ENCODE data around the gene GALNT18.

GALNT18 gene

GRCh38 chr11:11588243-11588642 is 33.6 kb downstream of the GALNT18 start:
- H3K4me3 ChIP-seq (ENCODE audit: low read depth, low read length) = no peak overlapping the region
- H2AFZ ChIP-seq (ENCODE audit: low read length, unreplicated experiment) = no peak overlapping the region
- no peaks in the 10 kb centered on the region for H3K36me3 ChIP-seq (ENCODE audit: insufficient read depth, low read length)
- peaks cover 17% of the 10 kb centered on the region for H3K4me1 ChIP-seq (ENCODE audit: control insufficient read depth, insufficient read depth, low read length, unreplicated experiment)
- H3K27me3 ChIP-seq (ENCODE audit: insufficient read depth, low read length) = no peaks in the 10 kb centered on the region; the same call in 1 of the 2 replicates
- H3K27ac ChIP-seq (ENCODE audit: low read depth, low read length) = no peak overlapping the region
- H3K79me2 ChIP-seq (ENCODE audit: control insufficient read depth, insufficient read depth, low read length, unreplicated experiment) = no peaks in the 10 kb centered on the region

DNA sequence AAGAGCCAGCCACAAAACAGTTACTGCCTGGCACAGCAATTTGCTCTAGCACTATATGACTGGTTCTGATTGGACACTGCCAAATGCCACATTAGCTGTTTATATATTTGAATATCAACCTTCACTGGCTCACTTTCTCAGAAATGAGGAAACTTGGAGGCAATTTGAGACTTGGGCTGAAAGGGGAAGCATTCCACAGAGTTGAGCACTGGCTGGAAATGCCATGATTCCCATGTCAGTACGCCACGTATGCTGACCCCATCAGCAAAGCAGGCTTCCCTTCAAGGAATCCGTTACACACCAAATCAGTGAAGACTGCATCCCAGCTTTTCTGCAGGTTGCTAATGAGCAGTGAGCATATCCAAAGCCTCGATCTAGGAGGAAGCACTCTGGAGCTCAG is 34.7 kb downstream of the GALNT18 start:
- H3K4me3 ChIP-seq (ENCODE audit: low read depth, low read length) = no peak overlapping the region
- H3K27me3 ChIP-seq (ENCODE audit: insufficient read depth, low read length) = no peaks in the 10 kb centered on the region; the same call in 1 of the 2 replicates
- no peak overlapping the region for H2AFZ ChIP-seq (ENCODE audit: low read length, unreplicated experiment)
- no peaks in the 10 kb centered on the region for H3K36me3 ChIP-seq (ENCODE audit: insufficient read depth, low read length)
- no peak overlapping the region for H3K27ac ChIP-seq (ENCODE audit: low read depth, low read length)
- H3K4me1 ChIP-seq (ENCODE audit: control insufficient read depth, insufficient read depth, low read length, unreplicated experiment) = peaks cover 17% of the 10 kb centered on the region
- no peaks in the 10 kb centered on the region for H3K79me2 ChIP-seq (ENCODE audit: control insufficient read depth, insufficient read depth, low read length, unreplicated experiment)

DNA sequence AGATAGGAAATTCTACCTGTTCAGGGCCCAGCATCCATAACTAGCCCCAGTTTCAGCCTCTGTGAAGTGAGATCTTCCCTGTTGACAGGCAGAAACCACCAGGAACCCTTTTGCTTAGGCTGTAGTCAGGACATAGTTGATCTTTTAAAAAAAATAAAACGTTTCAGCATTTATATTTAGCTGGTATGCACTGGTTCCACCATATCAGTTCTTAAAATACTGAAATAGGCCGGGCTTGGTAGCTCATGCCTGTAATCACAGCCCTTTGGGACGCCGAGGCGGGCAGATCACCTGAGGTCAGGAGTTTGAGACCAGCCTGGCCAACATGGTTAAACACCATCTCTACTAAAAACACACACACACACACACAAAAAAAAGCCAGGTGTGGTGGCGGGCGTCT is 35.3 kb downstream of the GALNT18 start:
- H3K79me2 ChIP-seq (ENCODE audit: control insufficient read depth, insufficient read depth, low read length, unreplicated experiment) = no peaks in the 10 kb centered on the region
- no peaks in the 10 kb centered on the region for H3K27me3 ChIP-seq (ENCODE audit: insufficient read depth, low read length)
- H2AFZ ChIP-seq (ENCODE audit: low read length, unreplicated experiment) = no peak overlapping the region
- H3K4me3 ChIP-seq (ENCODE audit: low read depth, low read length) = no peak overlapping the region
- peaks cover 17% of the 10 kb centered on the region for H3K4me1 ChIP-seq (ENCODE audit: control insufficient read depth, insufficient read depth, low read length, unreplicated experiment)
- no peaks in the 10 kb centered on the region for H3K36me3 ChIP-seq (ENCODE audit: insufficient read depth, low read length)
- no peak overlapping the region for H3K27ac ChIP-seq (ENCODE audit: low read depth, low read length)

- H2AFZ ChIP-seq (ENCODE audit: low read length, unreplicated experiment) = peak overlapping the region; percentile 9
- no peaks in the 10 kb centered on the region for H3K27me3 ChIP-seq (ENCODE audit: insufficient read depth, low read length)
- H3K36me3 ChIP-seq (ENCODE audit: insufficient read depth, low read length) = no peaks in the 10 kb centered on the region
- H3K4me3 ChIP-seq (ENCODE audit: low read depth, low read length) = peak overlapping the region; percentile 54
- H3K27ac ChIP-seq (ENCODE audit: low read depth, low read length) = peak overlapping the region; percentile 64
- H3K4me1 ChIP-seq (ENCODE audit: control insufficient read depth, insufficient read depth, low read length, unreplicated experiment) = peaks cover 17% of the 10 kb centered on the region
- H3K79me2 ChIP-seq (ENCODE audit: control insufficient read depth, insufficient read depth, low read length, unreplicated experiment) = no peaks in the 10 kb centered on the region
Observed at GRCh38 chr11:11584937-11585336, 36.9 kb downstream of the GALNT18 start.

- Histone ChIP-seq H3K4me3 (ENCODE audit: low read depth, low read length) (peak overlapping the region; percentile 54), H3K27me3 (ENCODE audit: insufficient read depth, low read length) (no peaks in the 10 kb centered on the region), H3K27ac (ENCODE audit: low read depth, low read length) (peak overlapping the region; percentile 64), H3K36me3 (ENCODE audit: insufficient read depth, low read length) (no peaks in the 10 kb centered on the region), H3K4me1 (ENCODE audit: control insufficient read depth, insufficient read depth, low read length, unreplicated experiment) (peaks cover 17% of the 10 kb centered on the region), H2AFZ (ENCODE audit: low read length, unreplicated experiment) (peak overlapping the region; percentile 9), H3K79me2 (ENCODE audit: control insufficient read depth, insufficient read depth, low read length, unreplicated experiment) (no peaks in the 10 kb centered on the region)
Observed at GRCh38 chr11:11584530-11584810, 37.3 kb downstream of the GALNT18 start.

DNA sequence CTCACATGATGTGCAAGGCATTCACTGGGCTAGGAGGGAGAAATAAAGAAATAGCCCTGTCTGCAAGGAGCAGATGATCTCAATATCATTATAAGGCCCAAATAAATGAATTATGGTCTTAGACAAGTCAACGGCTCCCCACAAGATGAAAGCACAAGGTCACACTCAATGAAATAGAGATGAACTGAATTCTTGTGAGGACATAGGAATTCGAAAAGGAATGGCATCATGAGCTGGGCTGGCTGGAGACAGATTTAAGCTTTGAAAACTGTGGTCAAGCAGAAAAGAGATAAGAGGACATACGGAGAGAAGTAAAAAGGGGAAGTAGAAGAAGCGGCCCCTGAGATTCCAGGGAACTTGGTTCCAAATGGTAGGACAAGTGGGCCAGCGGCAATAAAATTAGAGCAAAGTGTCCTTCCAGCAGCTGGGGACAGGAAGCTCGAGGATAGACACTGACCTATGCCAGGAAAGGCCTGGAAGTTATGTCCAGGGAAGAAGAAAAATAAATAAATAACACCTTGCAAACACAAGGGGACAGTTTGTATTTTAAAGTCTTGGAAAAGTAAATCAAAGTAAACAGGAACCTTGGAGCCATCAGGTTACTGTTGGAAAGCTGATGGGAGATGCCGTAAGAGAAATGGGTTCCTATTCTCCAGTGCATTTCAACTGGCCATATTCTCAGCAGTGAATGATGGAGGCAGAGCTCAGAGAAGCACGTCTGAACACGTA is 37.8 kb downstream of the GALNT18 start:
- no peaks in the 10 kb centered on the region for H3K27me3 ChIP-seq (ENCODE audit: insufficient read depth, low read length)
- H3K4me1 ChIP-seq (ENCODE audit: control insufficient read depth, insufficient read depth, low read length, unreplicated experiment) = peaks cover 17% of the 10 kb centered on the region
- H2AFZ ChIP-seq (ENCODE audit: low read length, unreplicated experiment) = peak overlapping the region; percentile 9
- H3K27ac ChIP-seq (ENCODE audit: low read depth, low read length) = peak overlapping the region; percentile 64
- peak overlapping the region; percentile 54 for H3K4me3 ChIP-seq (ENCODE audit: low read depth, low read length)
- H3K36me3 ChIP-seq (ENCODE audit: insufficient read depth, low read length) = no peaks in the 10 kb centered on the region
- no peaks in the 10 kb centered on the region for H3K79me2 ChIP-seq (ENCODE audit: control insufficient read depth, insufficient read depth, low read length, unreplicated experiment)

DNA sequence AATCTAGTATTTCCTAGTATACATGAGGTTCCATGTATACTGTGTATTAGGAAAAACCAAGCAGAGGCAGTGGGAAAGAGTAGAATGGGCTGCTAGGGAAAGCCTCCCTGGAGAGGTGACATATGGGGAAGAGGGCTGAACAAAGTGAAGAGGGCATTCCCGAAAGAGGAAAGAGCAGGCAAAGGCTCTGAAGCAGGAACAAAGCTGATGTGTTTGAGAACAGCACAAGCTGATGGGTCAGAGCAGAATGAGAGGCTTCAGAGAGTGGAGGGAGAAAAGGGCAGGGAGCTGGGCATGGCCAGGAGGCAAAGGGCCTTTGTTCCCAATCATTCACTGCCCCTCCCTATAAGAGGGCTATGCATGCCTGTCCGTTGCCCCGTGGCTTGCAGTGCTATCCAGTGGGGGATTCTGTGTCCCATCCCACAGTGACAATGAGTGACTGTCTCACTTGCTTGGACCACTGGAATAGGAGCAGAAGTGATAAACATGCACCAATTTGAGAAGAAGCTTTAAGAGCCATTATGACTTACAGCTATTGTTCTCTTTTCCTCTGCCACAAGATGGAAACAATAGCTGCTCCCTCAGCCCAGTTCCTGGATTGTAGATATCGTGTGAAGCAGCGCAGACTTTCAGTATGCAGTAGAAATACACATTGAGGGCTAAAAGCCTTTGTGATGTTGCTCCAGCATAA is 39.6 kb downstream of the GALNT18 start:
- no peaks in the 10 kb centered on the region for H3K27me3 ChIP-seq (ENCODE audit: insufficient read depth, low read length)
- H2AFZ ChIP-seq (ENCODE audit: low read length, unreplicated experiment) = no peak overlapping the region
- H3K4me1 ChIP-seq (ENCODE audit: control insufficient read depth, insufficient read depth, low read length, unreplicated experiment) = peaks cover 22% of the 10 kb centered on the region
- no peak overlapping the region for H3K27ac ChIP-seq (ENCODE audit: low read depth, low read length)
- H3K79me2 ChIP-seq (ENCODE audit: control insufficient read depth, insufficient read depth, low read length, unreplicated experiment) = no peaks in the 10 kb centered on the region
- H3K36me3 ChIP-seq (ENCODE audit: insufficient read depth, low read length) = no peaks in the 10 kb centered on the region
- no peak overlapping the region for H3K4me3 ChIP-seq (ENCODE audit: low read depth, low read length)

- Histone ChIP-seq H3K36me3 (ENCODE audit: insufficient read depth, low read length) (no peaks in the 10 kb centered on the region), H3K27me3 (ENCODE audit: insufficient read depth, low read length) (no peaks in the 10 kb centered on the region), H2AFZ (ENCODE audit: low read length, unreplicated experiment) (no peak overlapping the region), H3K4me1 (ENCODE audit: control insufficient read depth, insufficient read depth, low read length, unreplicated experiment) (peaks cover 23% of the 10 kb centered on the region), H3K27ac (ENCODE audit: low read depth, low read length) (no peak overlapping the region), H3K4me3 (ENCODE audit: low read depth, low read length) (no peak overlapping the region), H3K79me2 (ENCODE audit: control insufficient read depth, insufficient read depth, low read length, unreplicated experiment) (no peaks in the 10 kb centered on the region)
Observed at GRCh38 chr11:11581481-11581880, 40.3 kb downstream of the GALNT18 start.

DNA sequence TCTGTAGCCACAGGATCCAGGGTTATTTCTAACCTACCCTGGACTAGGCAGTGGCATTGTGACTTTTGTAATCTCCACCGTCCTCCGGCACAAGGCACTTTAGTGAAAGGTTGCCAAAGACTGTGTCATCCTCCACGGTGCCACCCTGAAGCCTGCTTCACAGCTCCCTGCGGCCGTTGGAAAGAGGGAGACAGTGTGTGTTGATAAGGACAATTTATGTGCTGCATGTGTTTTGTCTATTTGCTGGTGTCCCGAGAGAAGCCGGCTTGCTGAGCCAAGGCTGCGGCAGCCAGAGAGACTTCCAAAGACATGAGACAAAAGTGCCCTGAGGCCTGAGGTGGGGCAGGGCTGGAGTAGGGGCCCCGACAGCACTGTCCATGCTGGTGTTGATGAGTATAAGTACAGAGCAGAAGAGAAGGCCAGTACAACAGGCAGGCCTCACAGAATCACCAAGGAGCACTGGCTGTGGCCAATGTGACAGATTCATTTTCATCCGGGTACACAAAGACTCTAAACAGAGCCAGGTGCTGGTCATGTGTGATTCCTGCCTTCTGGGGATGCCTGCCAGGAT is 40.9 kb downstream of the GALNT18 start:
- H3K4me3 ChIP-seq (ENCODE audit: low read depth, low read length) = no peak overlapping the region
- no peak overlapping the region for H3K27ac ChIP-seq (ENCODE audit: low read depth, low read length)
- H3K36me3 ChIP-seq (ENCODE audit: insufficient read depth, low read length) = no peaks in the 10 kb centered on the region
- no peaks in the 10 kb centered on the region for H3K27me3 ChIP-seq (ENCODE audit: insufficient read depth, low read length)
- H2AFZ ChIP-seq (ENCODE audit: low read length, unreplicated experiment) = no peak overlapping the region
- H3K4me1 ChIP-seq (ENCODE audit: control insufficient read depth, insufficient read depth, low read length, unreplicated experiment) = peaks cover 23% of the 10 kb centered on the region
- no peaks in the 10 kb centered on the region for H3K79me2 ChIP-seq (ENCODE audit: control insufficient read depth, insufficient read depth, low read length, unreplicated experiment)

- no peaks in the 10 kb centered on the region for H3K36me3 ChIP-seq (ENCODE audit: insufficient read depth, low read length)
- H3K4me1 ChIP-seq (ENCODE audit: control insufficient read depth, insufficient read depth, low read length, unreplicated experiment) = peaks cover 18% of the 10 kb centered on the region
- no peaks in the 10 kb centered on the region for H3K27me3 ChIP-seq (ENCODE audit: insufficient read depth, low read length)
- no peaks in the 10 kb centered on the region for H3K79me2 ChIP-seq (ENCODE audit: control insufficient read depth, insufficient read depth, low read length, unreplicated experiment)
- H3K4me3 ChIP-seq (ENCODE audit: low read depth, low read length) = no peak overlapping the region
- H2AFZ ChIP-seq (ENCODE audit: low read length, unreplicated experiment) = no peak overlapping the region
- no peak overlapping the region for H3K27ac ChIP-seq (ENCODE audit: low read depth, low read length)
Observed at GRCh38 chr11:11580012-11580411, 41.8 kb downstream of the GALNT18 start.
